HEK293T (cell line): ENCODE data around the gene DNMT1.

Experiments
- ARNT ChIP-seq: fragments of 450-650 bp; IDR thresholded peaks from 2 replicates; pipeline ENCODE4 v1.6.1; 2017; ENCODE audit warnings: mild to moderate bottlenecking
- BHLHE40 ChIP-seq: fragments of 450-650 bp; IDR thresholded peaks from 2 replicates; pipeline ENCODE4 v1.6.1; 2016; ENCODE audit warnings: mild to moderate bottlenecking, moderate library complexity, borderline replicate concordance
- CTBP1 ChIP-seq: fragments of 450-650 bp; IDR thresholded peaks from 2 replicates; pipeline ENCODE4 v1.6.1; 2016; ENCODE audit warnings: borderline replicate concordance
- FOXA1 ChIP-seq: fragments of 450-650 bp; IDR thresholded peaks from 2 replicates; pipeline ENCODE4 v1.6.1; 2016; ENCODE audit warnings: mild to moderate bottlenecking
- TARDBP ChIP-seq: fragments of 450-650 bp; IDR thresholded peaks from 2 replicates; pipeline ENCODE4 v1.6.1; 2016
- ZNF384 ChIP-seq: fragments of 450-650 bp; IDR thresholded peaks from 2 replicates; pipeline ENCODE4 v1.6.1; 2016

DNA sequence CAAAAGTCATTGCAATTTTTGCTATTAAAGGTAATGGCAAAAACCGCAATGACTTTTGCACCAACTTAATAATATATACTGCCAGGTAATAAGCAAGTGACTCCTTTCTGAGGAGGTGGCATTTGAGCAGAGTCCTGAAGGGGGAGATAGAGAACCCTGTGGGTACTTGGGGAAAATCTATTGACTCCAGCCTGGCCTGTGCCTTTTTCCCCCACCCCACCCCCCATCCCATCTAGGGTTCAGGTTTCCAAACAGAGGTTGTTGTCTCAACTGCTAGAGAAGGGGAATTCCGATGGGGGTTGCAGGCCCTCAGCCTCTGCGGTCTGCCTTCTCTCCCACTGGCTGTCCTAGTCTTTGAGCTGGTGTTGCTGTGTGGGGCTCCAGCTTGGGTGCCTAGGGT, 24.9 kb upstream of the DNMT1 start:
- TF ChIP-seq CTBP1 (no peak), ARNT (no peak), TARDBP (no peak), ZNF384 (no peak), FOXA1 (no peak), BHLHE40 (no peak)
